Lower lobe of right lung (tissue), 2 donors: ENCODE results near the gene MEIOB. TPM values are rescaled to one million over a fixed set of nuclear protein-coding genes. Genes with fewer than 3 reads are reported as not detected.

Source experiments
- ATAC-seq, 2 donors: fragments of 200-7000 bp; cut with Tn5 transposase; one replicate each; pipeline ENCODE4 v1.9.1; 2020 to 2022; ENCODE audit warnings: mild to moderate bottlenecking in 2 of 2, moderate library complexity in 2 of 2
- DNase-seq: peaks from one replicate; pipeline ENCODE4 v3.0.0-alpha.2; 2020
- H3K27ac ChIP-seq: fragments of 200-600 bp; one replicate; pipeline ENCODE4 v1.8.0; 2022
- H3K27me3 ChIP-seq: fragments of 200-600 bp; one replicate; pipeline ENCODE4 v1.8.0; 2022; ENCODE audit warnings: low read depth
- H3K36me3 ChIP-seq: fragments of 200-600 bp; one replicate; pipeline ENCODE4 v1.8.0; 2022; ENCODE audit warnings: mild to moderate bottlenecking
- H3K4me1 ChIP-seq: fragments of 200-600 bp; one replicate; pipeline ENCODE4 v1.8.0; 2022
- H3K4me3 ChIP-seq: fragments of 200-600 bp; one replicate; pipeline ENCODE4 v1.8.0; 2022; ENCODE audit warnings: mild to moderate bottlenecking
- H3K9me3 ChIP-seq: fragments of 200-600 bp; one replicate; pipeline ENCODE4 v1.8.0; 2022
- CTCF ChIP-seq: fragments of 200-600 bp; IDR thresholded peaks from one replicate; pipeline ENCODE4 v1.8.0; 2022; ENCODE audit warnings: antibody characterized with exemption, mild to moderate bottlenecking
- intact Hi-C: fragments of 100-400 bp; cut with DNase I; formaldehyde crosslinking; loops from one replicate; pipeline ENCODE4 v1.11.0; 2022
- total RNA-seq: library from RNA; stranded (reverse); fragmentation: NEBNext Ultra II Directional; extraction: Animal tissue kit (Norgen Biotek cat#: 25700); gene quantifications from one replicate; pipeline ENCODE4 v1.2.1, GENCODE V29; 2021
- donor health status: DM: no; HTN: yes; CAD: no; lungs with severe emphysema.

MEIOB gene
- total RNA-seq, 1 donor from 2014 or later = not detected

- intact Hi-C loops = no loop called here
- H3K36me3 ChIP-seq = no peaks in the 10 kb centered on the region
- no peaks in the 10 kb centered on the region for H3K9me3 ChIP-seq
- peaks cover 22% of the 10 kb centered on the region for H3K27me3 ChIP-seq
- no peak for TF ChIP-seq CTCF
- no peak overlapping the region for H3K4me3 ChIP-seq
- H3K27ac ChIP-seq = no peak overlapping the region
- no peak for ATAC-seq
- DNase-seq = no peak
- H3K4me1 ChIP-seq = no peaks in the 10 kb centered on the region
Observed at GRCh38 chr16:1857433-1858097, 14.4 kb downstream of the MEIOB start.

GRCh38 chr16:1851793-1852192 is 20.2 kb downstream of the MEIOB start:
- intact Hi-C loops = no loop called here
- TF ChIP-seq CTCF = no peak
- Histone ChIP-seq H3K9me3 (no peaks in the 10 kb centered on the region), H3K4me3 (no peak overlapping the region), H3K36me3 (no peaks in the 10 kb centered on the region), H3K27me3 (peaks cover 3% of the 10 kb centered on the region), H3K4me1 (no peaks in the 10 kb centered on the region), H3K27ac (no peak overlapping the region)
- DNase-seq (no peak), ATAC-seq (no peak)

DNA sequence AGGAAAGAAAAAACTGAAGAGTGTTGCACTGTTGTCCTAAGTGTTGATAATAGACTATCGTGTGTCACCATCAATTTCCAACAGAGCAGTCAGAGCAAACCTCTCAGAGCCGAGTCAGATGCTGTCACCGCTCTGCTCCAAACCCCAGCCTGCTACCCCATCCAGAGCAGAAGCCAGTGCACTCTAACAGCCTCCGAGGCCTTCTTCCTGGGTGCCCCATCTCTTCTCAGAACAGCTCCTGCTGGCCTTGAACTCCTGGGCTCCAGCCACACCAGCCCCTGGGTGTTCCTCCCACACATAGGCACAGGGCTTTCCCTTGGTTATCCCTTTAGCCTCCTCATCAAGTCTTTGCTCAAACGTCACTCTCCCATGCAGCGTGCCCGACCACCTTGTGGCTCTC is 21.0 kb downstream of the MEIOB start:
- H3K9me3 ChIP-seq = no peaks in the 10 kb centered on the region
- no peak overlapping the region for H3K4me3 ChIP-seq
- no peak for DNase-seq
- intact Hi-C loops = no loop called here
- no peak for ATAC-seq
- H3K27ac ChIP-seq = no peak overlapping the region
- no peaks in the 10 kb centered on the region for H3K27me3 ChIP-seq
- no peak for TF ChIP-seq CTCF
- H3K4me1 ChIP-seq = no peaks in the 10 kb centered on the region
- no peaks in the 10 kb centered on the region for H3K36me3 ChIP-seq

GRCh38 chr16:1846416-1846815 is 25.5 kb downstream of the MEIOB start:
- Histone ChIP-seq H3K9me3 (no peaks in the 10 kb centered on the region), H3K4me1 (no peaks in the 10 kb centered on the region), H3K27me3 (no peaks in the 10 kb centered on the region), H3K36me3 (no peaks in the 10 kb centered on the region), H3K27ac (no peak overlapping the region), H3K4me3 (no peak overlapping the region)
- no peak for DNase-seq
- no peak for ATAC-seq
- TF ChIP-seq CTCF = no peak
- intact Hi-C loops = no loop called here

DNA sequence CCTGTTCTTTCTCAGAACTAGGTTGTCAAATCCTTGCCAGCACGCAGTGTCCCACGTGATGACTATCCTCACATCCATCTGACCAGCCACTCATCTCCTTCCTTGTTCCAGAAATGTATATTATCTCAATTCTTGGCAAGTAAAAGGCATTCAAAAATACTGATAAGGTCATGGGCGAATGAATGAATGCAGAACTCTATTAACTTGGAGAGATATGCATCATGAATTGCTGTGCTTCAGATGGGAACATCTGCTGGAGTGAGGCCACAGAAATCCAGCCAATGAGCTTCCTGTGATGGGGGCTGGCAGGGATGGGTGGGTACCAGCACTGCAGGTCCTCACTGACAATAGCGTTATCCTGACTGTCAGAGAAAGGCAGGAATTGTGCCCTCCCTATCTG is 26.0 kb downstream of the MEIOB start:
- ATAC-seq (no peak), DNase-seq (no peak)
- Histone ChIP-seq H3K27me3 (no peaks in the 10 kb centered on the region), H3K27ac (no peak overlapping the region), H3K36me3 (no peaks in the 10 kb centered on the region), H3K4me3 (no peak overlapping the region), H3K9me3 (no peaks in the 10 kb centered on the region), H3K4me1 (no peaks in the 10 kb centered on the region)
- intact Hi-C loops = no loop called here
- TF ChIP-seq CTCF = no peak
